SK-N-SH treated with all-trans-retinoic acid at 6 μM for 48 hours (cell line): ENCODE data around the gene MLLT6.

Experiments
- ARNTL ChIP-seq: fragments of 450-650 bp; formaldehyde crosslinking; IDR thresholded peaks from 2 replicates; pipeline ENCODE4 v1.5.0; 2020; ENCODE audit warnings: low read depth, mild to moderate bottlenecking, moderate library complexity, borderline replicate concordance
- BACH2 ChIP-seq: fragments of 250-450 bp; sonication (Bioruptor Pico); IDR thresholded peaks from 2 replicates; pipeline ENCODE4 v1.9.0; 2021; ENCODE audit warnings: mild to moderate bottlenecking, borderline replicate concordance
- CREB5 ChIP-seq: fragments of 250-450 bp; sonication (Bioruptor Pico); IDR thresholded peaks from 2 replicates; pipeline ENCODE4 v1.5.1; 2020; ENCODE audit warnings: low read depth, mild to moderate bottlenecking, moderate library complexity
- CSDC2 ChIP-seq: fragments of 250-450 bp; sonication (Bioruptor Pico); IDR thresholded peaks from 2 replicates; pipeline ENCODE4 v1.5.0; 2020; ENCODE audit warnings: mild to moderate bottlenecking, moderate library complexity
- OSR1 ChIP-seq: fragments of 250-450 bp; sonication (Bioruptor Pico); IDR thresholded peaks from 2 replicates; pipeline ENCODE4 v1.8.0; 2022; ENCODE audit warnings: moderate library complexity, mild to moderate bottlenecking, inconsistent platforms
- PATZ1 ChIP-seq: fragments of 250-450 bp; sonication (Bioruptor Pico); IDR thresholded peaks from 2 replicates; pipeline ENCODE4 v1.8.0; 2020; ENCODE audit warnings: mild to moderate bottlenecking, moderate library complexity, borderline replicate concordance
- RARB ChIP-seq: fragments of 250-450 bp; sonication (Bioruptor Pico); IDR thresholded peaks from 2 replicates; pipeline ENCODE4 v1.8.0; 2021; ENCODE audit warnings: mild to moderate bottlenecking, moderate library complexity
- ZFP3 ChIP-seq: fragments of 250-450 bp; sonication (Bioruptor Pico); IDR thresholded peaks from 2 replicates; pipeline ENCODE4 v1.5.0; 2020; ENCODE audit warnings: mild to moderate bottlenecking, moderate library complexity
- ZNF565 ChIP-seq: fragments of 450-650 bp; formaldehyde crosslinking; conservative IDR thresholded peaks from 2 replicates; pipeline ENCODE4 v1.5.0; 2020; ENCODE audit warnings: low read depth, mild to moderate bottlenecking, moderate library complexity
- ZNF8 ChIP-seq: fragments of 450-650 bp; formaldehyde crosslinking; IDR thresholded peaks from 2 replicates; pipeline ENCODE4 v1.5.0; 2020; ENCODE audit warnings: mild to moderate bottlenecking, moderate library complexity
- TF ChIP-seq, protein P1 (sequence below): fragments of 250-450 bp; sonication (Bioruptor Pico); IDR thresholded peaks from 2 replicates; pipeline ENCODE4 v1.5.1; 2021; ENCODE audit warnings: mild to moderate bottlenecking, moderate library complexity
- TF ChIP-seq, protein P2 (sequence below): fragments of 250-450 bp; sonication (Bioruptor Pico); IDR thresholded peaks from 2 replicates; pipeline ENCODE4 v1.8.0; 2021; ENCODE audit warnings: low read depth, mild to moderate bottlenecking, moderate library complexity, borderline replicate concordance

- TF ChIP-seq ZNF8 (CRISPR knock-in tag) (no peak), PATZ1 (CRISPR knock-in tag) (no peak), RARB (CRISPR knock-in tag) (no peak), OSR1 (CRISPR knock-in tag) (no peak), CSDC2 (CRISPR knock-in tag) (no peak), ARNTL (CRISPR knock-in tag) (no peak), ZFP3 (CRISPR knock-in tag) (no peak), CREB5 (no peak), ZNF565 (CRISPR knock-in tag) (no peak), BACH2 (no peak)
- TF ChIP-seq, protein P1, sequence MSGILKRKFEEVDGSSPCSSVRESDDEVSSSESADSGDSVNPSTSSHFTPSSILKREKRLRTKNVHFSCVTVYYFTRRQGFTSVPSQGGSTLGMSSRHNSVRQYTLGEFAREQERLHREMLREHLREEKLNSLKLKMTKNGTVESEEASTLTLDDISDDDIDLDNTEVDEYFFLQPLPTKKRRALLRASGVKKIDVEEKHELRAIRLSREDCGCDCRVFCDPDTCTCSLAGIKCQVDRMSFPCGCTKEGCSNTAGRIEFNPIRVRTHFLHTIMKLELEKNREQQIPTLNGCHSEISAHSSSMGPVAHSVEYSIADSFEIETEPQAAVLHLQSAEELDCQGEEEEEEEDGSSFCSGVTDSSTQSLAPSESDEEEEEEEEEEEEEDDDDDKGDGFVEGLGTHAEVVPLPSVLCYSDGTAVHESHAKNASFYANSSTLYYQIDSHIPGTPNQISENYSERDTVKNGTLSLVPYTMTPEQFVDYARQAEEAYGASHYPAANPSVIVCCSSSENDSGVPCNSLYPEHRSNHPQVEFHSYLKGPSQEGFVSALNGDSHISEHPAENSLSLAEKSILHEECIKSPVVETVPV (CRISPR knock-in tag) = no peak
- TF ChIP-seq, protein P2, sequence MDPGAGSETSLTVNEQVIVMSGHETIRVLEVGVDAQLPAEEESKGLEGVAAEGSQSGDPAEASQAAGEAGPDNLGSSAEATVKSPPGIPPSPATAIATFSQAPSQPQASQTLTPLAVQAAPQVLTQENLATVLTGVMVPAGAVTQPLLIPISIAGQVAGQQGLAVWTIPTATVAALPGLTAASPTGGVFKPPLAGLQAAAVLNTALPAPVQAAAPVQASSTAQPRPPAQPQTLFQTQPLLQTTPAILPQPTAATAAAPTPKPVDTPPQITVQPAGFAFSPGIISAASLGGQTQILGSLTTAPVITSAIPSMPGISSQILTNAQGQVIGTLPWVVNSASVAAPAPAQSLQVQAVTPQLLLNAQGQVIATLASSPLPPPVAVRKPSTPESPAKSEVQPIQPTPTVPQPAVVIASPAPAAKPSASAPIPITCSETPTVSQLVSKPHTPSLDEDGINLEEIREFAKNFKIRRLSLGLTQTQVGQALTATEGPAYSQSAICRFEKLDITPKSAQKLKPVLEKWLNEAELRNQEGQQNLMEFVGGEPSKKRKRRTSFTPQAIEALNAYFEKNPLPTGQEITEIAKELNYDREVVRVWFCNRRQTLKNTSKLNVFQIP = no peak
These were observed 63.3 kb downstream of the MLLT6 start for GRCh38 chr17:38768417-38768816.
